Mucosa of rectum (tissue), 2 donors: Measurements from ENCODE around the gene IL10RB.
"Not testable (repeated sequence)": the region's sequence is repeated elsewhere in the genome, so short reads cannot be mapped to it uniquely, and the experiment has no call there.

Experiments
- H3K27ac ChIP-seq, 2 donors: one replicate each; pipeline ENCODE4 v1.7.0; 2013; ENCODE audit warnings: inconsistent platforms in 2 of 2, low read depth in 2 of 2, low read length in 2 of 2
- H3K27me3 ChIP-seq, 2 donors: one replicate each; pipeline ENCODE4 v1.7.0; 2013; ENCODE audit warnings: low read length in 2 of 2; ENCODE audit not compliant: control insufficient read depth in 2 of 2, insufficient read depth in 2 of 2
- H3K36me3 ChIP-seq, 2 donors: one replicate each; pipeline ENCODE4 v1.7.0; 2013; ENCODE audit warnings: low read length in 2 of 2; ENCODE audit not compliant: control insufficient read depth in 2 of 2, insufficient read depth in 2 of 2
- H3K4me1 ChIP-seq, 2 donors: one replicate each; pipeline ENCODE4 v1.7.0; 2013; ENCODE audit warnings: low read length in 2 of 2, mild to moderate bottlenecking in 1 of 2; ENCODE audit not compliant: control insufficient read depth in 2 of 2, insufficient read depth in 2 of 2
- H3K4me3 ChIP-seq, 2 donors: one replicate each; pipeline ENCODE4 v1.7.0; 2013; ENCODE audit warnings: low read length in 2 of 2
- H3K9ac ChIP-seq, 2 donors: one replicate each; pipeline ENCODE4 v1.7.0; 2013; ENCODE audit warnings: low read length in 2 of 2, low read depth in 1 of 2, mild to moderate bottlenecking in 1 of 2
- H3K9me3 ChIP-seq, 2 donors: one replicate each; pipeline ENCODE4 v1.7.0; 2013; ENCODE audit warnings: low read length in 2 of 2; ENCODE audit not compliant: control insufficient read depth in 2 of 2
- donor health status: healthy.
- donor health status: Normal muscosa, but diverticular disease.

Gene IL10RB

GRCh38 chr21:33308586-33309490 is 42.7 kb downstream of the IL10RB start:
- no peak overlapping the region for H3K4me3 ChIP-seq
- no peaks in the 10 kb centered on the region for H3K4me1 ChIP-seq
- no peaks in the 10 kb centered on the region for H3K27me3 ChIP-seq
- no peaks in the 10 kb centered on the region for H3K36me3 ChIP-seq
- H3K9me3 ChIP-seq = no peaks in the 10 kb centered on the region
- H3K9ac ChIP-seq = no peak overlapping the region
- peak overlapping the region in 1 of 2 donors; percentile 13 for H3K27ac ChIP-seq

GRCh38 chr21:33309778-33310177 is 43.6 kb downstream of the IL10RB start:
- no peak overlapping the region for H3K4me3 ChIP-seq
- H3K9ac ChIP-seq = no peak overlapping the region
- H3K4me1 ChIP-seq = no peaks in the 10 kb centered on the region
- no peak overlapping the region for H3K27ac ChIP-seq
- no peaks in the 10 kb centered on the region for H3K27me3 ChIP-seq
- H3K9me3 ChIP-seq = no peaks in the 10 kb centered on the region
- H3K36me3 ChIP-seq = no peaks in the 10 kb centered on the region

GRCh38 chr21:33312121-33312520 is 46.0 kb downstream of the IL10RB start:
- Histone ChIP-seq H3K4me3 (no peak overlapping the region), H3K9ac (no peak overlapping the region), H3K27me3 (no peaks in the 10 kb centered on the region), H3K4me1 (no peaks in the 10 kb centered on the region), H3K36me3 (no peaks in the 10 kb centered on the region), H3K9me3 (no peaks in the 10 kb centered on the region), H3K27ac (no peak overlapping the region)

GRCh38 chr21:33313183-33313582 is 47.0 kb downstream of the IL10RB start:
- no peak overlapping the region for H3K9ac ChIP-seq
- no peaks in the 10 kb centered on the region for H3K9me3 ChIP-seq
- no peak overlapping the region for H3K27ac ChIP-seq
- no peaks in the 10 kb centered on the region for H3K27me3 ChIP-seq
- no peaks in the 10 kb centered on the region for H3K4me1 ChIP-seq
- no peaks in the 10 kb centered on the region for H3K36me3 ChIP-seq
- no peak overlapping the region for H3K4me3 ChIP-seq

GRCh38 chr21:33313611-33314010 is 47.4 kb downstream of the IL10RB start:
- Histone ChIP-seq H3K9ac (no peak overlapping the region), H3K36me3 (no peaks in the 10 kb centered on the region), H3K9me3 (no peaks in the 10 kb centered on the region), H3K27ac (no peak overlapping the region), H3K4me1 (no peaks in the 10 kb centered on the region), H3K27me3 (no peaks in the 10 kb centered on the region), H3K4me3 (no peak overlapping the region)

GRCh38 chr21:33314111-33314510 is 47.9 kb downstream of the IL10RB start:
- H3K4me1 ChIP-seq = no peaks in the 10 kb centered on the region
- no peaks in the 10 kb centered on the region for H3K9me3 ChIP-seq
- no peak overlapping the region for H3K4me3 ChIP-seq
- no peaks in the 10 kb centered on the region for H3K36me3 ChIP-seq
- no peaks in the 10 kb centered on the region for H3K27me3 ChIP-seq
- H3K9ac ChIP-seq = no peak overlapping the region
- no peak overlapping the region for H3K27ac ChIP-seq

GRCh38 chr21:33315946-33316710 is 50.0 kb downstream of the IL10RB start:
- H3K27ac ChIP-seq = no peak overlapping the region
- no peaks in the 10 kb centered on the region for H3K36me3 ChIP-seq
- no peaks in the 10 kb centered on the region for H3K4me1 ChIP-seq
- no peak overlapping the region for H3K9ac ChIP-seq
- H3K4me3 ChIP-seq = no peak overlapping the region
- H3K9me3 ChIP-seq = no peaks in the 10 kb centered on the region
- no peaks in the 10 kb centered on the region for H3K27me3 ChIP-seq

GRCh38 chr21:33317145-33317544 is 51.0 kb downstream of the IL10RB start:
- Histone ChIP-seq H3K36me3 (no peaks in the 10 kb centered on the region), H3K9me3 (no peaks in the 10 kb centered on the region), H3K27me3 (no peaks in the 10 kb centered on the region), H3K27ac (no peak overlapping the region), H3K4me3 (no peak overlapping the region), H3K9ac (no peak overlapping the region), H3K4me1 (no peaks in the 10 kb centered on the region)

GRCh38 chr21:33317786-33318486 is 51.8 kb downstream of the IL10RB start:
- H3K27ac ChIP-seq = no peak overlapping the region
- no peaks in the 10 kb centered on the region for H3K4me1 ChIP-seq
- H3K9me3 ChIP-seq = no peaks in the 10 kb centered on the region
- no peaks in the 10 kb centered on the region for H3K27me3 ChIP-seq
- no peaks in the 10 kb centered on the region for H3K36me3 ChIP-seq
- no peak overlapping the region for H3K9ac ChIP-seq
- no peak overlapping the region for H3K4me3 ChIP-seq

- not testable (repeated sequence) for H3K27ac ChIP-seq, H3K9ac ChIP-seq, H3K4me3 ChIP-seq, H3K36me3 ChIP-seq, H3K27me3 ChIP-seq, H3K9me3 ChIP-seq
- H3K4me1 ChIP-seq = peaks cover 0 to 10% of the 10 kb centered on the region in 2 donors
Measured at GRCh38 chr21:33321005-33321404, 54.8 kb downstream of the IL10RB start.
